HuH-7 (cell line): ENCODE data around the gene BCAR3.

Experiments used
- DNase-seq: peaks from one replicate; pipeline ENCODE4 v3.0.0; 2011; ENCODE audit warnings: low spot score

BCAR3 gene

GRCh38 chr1:93681101-93681988, at the start of gene BCAR3:
Gene BCAR3, minus strand, starts transcription at chr1:93681837. Its CDS starts 6,907 bp downstream, at chr1:93674930.
- peak; percentile 75 for DNase-seq

GRCh38 chr1:93730621-93731020, 49.0 kb upstream of the BCAR3 start:
- DNase-seq = no peak

- DNase-seq = no peak
These were observed 48.3 kb upstream of the BCAR3 start for GRCh38 chr1:93729906-93730305.

- no peak for DNase-seq
These were observed 47.9 kb upstream of the BCAR3 start for GRCh38 chr1:93729502-93729901.

- no peak for DNase-seq
These were observed 47.0 kb upstream of the BCAR3 start for GRCh38 chr1:93728480-93729131.

GRCh38 chr1:93723733-93724270, 42.2 kb upstream of the BCAR3 start:
- DNase-seq = no peak

- DNase-seq = no peak
These were observed 41.5 kb upstream of the BCAR3 start for GRCh38 chr1:93723110-93723509.

GRCh38 chr1:93722081-93723031, 40.7 kb upstream of the BCAR3 start:
- DNase-seq = no peak

GRCh38 chr1:93720956-93721626, 39.5 kb upstream of the BCAR3 start:
- no peak for DNase-seq

- no peak for DNase-seq
These were observed 36.0 kb upstream of the BCAR3 start for GRCh38 chr1:93717640-93718039.

- DNase-seq = no peak
These were observed 35.3 kb upstream of the BCAR3 start for GRCh38 chr1:93716941-93717368.

- DNase-seq = no peak
These were observed 34.5 kb upstream of the BCAR3 start for GRCh38 chr1:93716163-93716562.

- no peak for DNase-seq
These were observed 34.0 kb upstream of the BCAR3 start for GRCh38 chr1:93715529-93716126.

- no peak for DNase-seq
These were observed 32.7 kb upstream of the BCAR3 start for GRCh38 chr1:93714356-93714755.

- DNase-seq = no peak
These were observed 31.7 kb upstream of the BCAR3 start for GRCh38 chr1:93713341-93713740.

GRCh38 chr1:93712741-93713140, 31.1 kb upstream of the BCAR3 start:
- no peak for DNase-seq

- DNase-seq = no peak
These were observed 29.1 kb upstream of the BCAR3 start for GRCh38 chr1:93710499-93711453.

GRCh38 chr1:93708734-93709481, 27.3 kb upstream of the BCAR3 start:
- DNase-seq = no peak

GRCh38 chr1:93707956-93708355, 26.3 kb upstream of the BCAR3 start:
- no peak for DNase-seq
